Activated gamma-delta T cell treated with anti-CD3 and anti-CD28 coated beads, Interleukin-2, amount 50 U/mL, for 16 hours (primary cell): ENCODE data around the gene ATOH1.

Experiments used
- DNase-seq: peaks from one replicate; pipeline ENCODE4 v3.0.0-alpha.2; 2020; ENCODE audit warnings: low read depth

The ATOH1 gene

DNA sequence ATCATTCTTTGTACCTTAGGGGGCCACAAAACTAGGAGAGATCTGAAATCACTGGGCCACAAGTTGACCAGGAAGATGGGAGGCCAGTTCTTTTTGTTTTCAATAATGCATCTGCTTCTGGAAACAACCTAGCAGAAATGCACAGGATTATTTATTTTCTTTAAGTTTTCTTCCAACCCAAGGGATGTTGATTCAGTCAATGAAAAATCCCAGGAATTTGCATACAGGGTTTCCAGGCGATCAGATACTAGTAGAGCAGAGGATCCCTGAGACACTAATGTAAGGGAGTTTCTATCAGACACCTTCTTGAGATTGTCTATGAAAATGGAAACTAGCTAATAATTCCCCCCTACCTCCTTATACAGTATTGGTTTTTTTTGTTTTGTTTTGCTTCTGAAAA lies 7.4 kb downstream of the ATOH1 start:
- DNase-seq: no peak

DNA sequence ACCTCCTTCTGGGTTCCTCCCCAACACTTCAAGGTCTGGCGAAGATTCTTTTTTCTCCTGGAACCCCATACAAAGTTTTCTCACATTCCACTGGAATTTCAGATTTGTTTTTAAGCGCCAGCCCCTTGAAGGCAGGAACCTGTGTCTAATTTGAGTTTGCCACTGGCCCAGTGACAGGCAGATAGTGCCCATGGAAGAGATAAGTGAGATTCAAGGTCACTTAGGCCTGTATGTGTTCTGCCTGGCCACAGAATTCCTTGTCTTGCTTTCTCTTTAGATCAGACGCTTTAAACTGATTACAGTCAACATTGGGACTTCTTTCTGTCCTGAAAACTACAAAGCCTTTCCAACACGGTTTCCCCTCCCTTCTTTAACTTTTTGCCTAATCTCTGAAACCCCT lies 11.2 kb downstream of the ATOH1 start:
- DNase-seq: no peak

DNA sequence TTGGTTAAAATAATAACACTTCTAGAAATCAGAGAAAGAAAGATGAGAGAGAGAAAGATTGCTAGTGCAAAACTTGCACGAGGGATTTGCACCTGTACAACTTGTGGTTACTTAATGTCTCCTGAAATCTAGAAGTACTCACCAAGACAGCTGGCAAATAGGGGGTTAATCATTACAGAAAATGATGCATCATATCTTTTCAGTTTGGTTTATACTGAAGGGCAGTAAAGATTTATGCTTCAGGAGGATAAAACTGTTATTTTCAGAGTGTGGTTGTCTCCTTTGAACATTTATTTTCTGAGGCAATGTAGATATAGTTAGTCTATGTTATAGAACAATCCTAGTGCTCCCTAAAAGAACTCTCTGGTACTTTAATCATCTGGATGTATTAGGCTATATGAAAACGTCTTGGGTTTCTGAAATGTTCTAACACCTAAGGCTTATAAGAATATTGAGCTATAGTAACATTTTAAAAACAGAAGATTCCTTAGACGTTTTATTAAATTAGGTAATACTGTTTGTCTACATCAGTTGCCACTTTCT lies 13.3 kb downstream of the ATOH1 start:
- no peak for DNase-seq

DNA sequence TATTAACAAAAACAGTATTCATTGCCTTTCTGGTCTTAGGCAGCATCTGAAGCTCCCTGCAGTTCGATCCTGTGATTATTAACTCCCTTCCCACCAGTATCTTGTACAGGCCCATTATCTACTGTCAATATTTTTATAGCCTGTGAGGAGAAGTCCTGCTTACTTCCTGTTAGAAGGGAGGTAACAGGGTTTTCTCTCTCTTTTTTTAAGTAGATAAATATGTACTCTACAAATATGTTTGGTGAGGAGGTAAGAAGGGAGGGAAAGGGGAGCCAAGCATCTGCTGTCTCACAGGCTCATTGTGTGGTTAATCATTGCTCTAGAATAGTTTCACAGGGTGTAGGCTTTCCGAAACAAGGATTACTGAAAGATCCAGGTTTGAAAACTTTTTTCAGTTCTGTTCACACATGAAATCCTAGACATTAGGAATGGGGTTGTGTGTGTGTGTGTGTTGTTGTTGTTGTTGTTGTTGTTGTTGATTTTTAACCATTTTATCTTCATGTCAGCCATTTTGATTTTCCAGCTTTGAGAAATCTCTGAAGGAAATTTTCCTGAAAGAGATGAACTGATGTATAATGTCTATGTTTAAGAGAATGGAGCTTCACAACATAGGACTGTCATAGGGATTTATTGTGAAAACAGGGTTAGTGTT lies 14.2 kb downstream of the ATOH1 start:
- DNase-seq: no peak

DNA sequence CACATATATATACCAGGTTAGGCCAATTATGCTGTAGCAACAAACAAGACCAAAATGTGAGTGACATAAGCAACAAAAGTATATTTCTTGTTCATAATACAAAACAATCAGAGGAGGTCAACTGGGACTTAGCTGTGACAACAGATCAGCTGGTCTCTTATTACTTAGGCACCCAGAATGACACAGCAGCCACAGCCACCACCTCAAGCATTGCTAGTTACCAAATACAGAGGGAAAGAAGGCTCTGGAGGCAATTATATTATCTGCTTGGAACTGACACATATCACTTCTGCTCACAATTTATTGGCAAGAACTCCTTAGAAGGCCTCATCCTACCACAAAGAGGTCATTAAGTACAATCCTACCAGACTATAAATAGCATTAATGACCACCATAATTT lies 15.2 kb downstream of the ATOH1 start:
- no peak for DNase-seq

DNA sequence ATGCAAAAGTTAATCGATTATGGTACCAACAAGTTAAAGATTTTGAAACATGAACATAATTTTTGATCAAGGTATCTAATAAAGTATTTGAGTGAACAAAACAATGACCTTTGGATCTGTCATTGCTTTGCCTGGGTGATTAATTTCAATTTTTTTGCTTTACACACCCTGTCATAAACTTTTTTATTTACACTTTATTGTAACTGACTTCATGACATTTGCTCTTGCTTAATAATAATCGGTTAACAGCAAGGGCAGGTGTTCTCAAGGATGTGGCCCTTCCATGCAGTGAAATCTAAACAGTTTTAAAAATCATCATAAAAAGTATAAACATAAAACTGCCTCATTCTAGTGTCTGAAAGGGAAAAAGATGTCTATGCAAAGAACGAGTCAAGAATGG lies 24.1 kb downstream of the ATOH1 start:
- DNase-seq: no peak

DNA sequence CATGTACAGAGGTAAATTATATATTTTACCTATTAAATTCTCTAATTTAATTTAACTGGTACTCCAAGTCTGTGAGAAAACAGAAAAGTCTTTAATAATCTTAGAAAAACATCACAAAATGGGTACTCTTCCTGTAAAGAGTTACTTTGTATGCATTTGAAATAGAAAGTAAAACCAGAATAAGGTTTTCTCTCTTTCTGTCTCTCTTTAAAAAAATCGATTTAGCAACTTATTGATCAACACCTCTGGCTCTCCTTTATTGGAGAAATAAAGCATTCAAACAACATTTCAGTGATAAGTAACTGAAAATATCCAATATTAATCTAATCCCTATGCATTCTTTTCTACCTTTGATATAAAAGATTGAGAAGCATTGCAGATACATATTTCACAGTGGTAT lies 27.4 kb downstream of the ATOH1 start:
- no peak for DNase-seq

DNA sequence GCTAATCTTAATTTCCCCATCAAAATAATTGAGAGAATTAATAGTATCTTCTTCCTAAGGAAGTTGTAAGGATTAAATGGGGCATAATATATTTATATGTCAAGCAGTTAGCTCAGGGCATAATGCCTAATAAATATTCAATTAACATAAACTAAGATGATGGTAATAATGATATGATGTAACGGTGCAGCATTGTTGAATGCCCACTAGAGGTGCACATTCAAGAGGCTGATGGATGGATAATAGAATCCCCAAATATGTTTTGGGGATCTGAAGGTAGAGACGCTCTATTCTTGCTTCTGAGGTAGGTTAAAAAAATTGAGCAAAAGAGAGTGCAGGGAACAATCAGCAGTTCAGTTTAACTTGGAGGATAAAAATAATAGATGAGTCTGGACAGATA lies 37.1 kb downstream of the ATOH1 start:
- DNase-seq: no peak

DNA sequence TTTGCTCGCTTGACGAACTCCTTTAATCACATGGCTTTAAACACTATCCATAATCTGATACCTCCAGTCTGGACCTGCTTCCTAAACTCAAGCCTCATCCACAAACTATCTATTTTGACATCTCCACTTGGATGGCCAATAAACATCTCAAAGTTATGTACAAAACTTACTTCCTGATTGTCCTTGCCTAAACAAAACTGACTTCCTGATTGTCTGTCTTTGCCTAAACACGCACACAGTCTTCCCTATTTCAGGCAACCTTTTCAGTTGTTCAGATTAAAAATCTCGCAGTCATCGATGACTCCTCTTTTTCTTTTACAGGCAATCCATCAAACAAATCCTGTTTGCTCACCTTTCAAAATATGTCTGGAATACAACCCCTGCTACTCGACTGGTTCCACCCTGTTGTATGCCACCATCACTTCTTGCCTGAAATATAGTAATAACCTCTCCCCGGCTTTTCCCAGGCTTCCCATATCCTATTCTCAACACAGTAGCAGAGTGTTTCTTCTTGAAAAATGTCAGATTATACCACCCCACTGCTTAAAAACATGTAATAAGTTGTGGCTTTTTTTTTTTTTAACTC lies 39.0 kb downstream of the ATOH1 start:
- DNase-seq: no peak

DNA sequence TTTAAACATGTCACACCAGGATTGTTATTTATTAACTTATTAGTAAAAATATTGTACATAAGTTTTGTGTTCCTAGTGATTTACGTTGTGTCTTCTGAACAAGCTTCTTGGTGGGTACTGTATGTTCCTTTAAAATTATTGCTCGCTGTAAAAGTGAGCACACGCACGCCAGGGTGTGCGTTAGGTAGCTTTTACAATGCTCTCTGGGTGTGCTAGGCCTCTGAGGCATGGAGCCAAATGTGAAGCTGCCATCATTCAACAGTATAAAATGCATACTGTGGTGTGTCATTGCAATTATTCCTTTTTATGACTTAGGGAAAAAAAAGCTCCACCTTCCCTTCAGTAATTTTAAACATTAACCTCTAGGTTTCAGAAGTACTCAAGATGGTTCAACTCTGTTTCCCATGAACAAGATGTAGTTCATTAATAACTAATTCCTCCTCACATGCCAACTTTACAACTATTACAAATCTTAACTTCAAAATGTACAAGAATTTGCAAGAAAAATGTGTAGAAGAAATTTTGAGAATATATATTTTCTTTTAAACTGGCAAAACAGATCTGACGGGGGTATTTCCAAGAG lies 42.4 kb downstream of the ATOH1 start:
- no peak for DNase-seq

DNA sequence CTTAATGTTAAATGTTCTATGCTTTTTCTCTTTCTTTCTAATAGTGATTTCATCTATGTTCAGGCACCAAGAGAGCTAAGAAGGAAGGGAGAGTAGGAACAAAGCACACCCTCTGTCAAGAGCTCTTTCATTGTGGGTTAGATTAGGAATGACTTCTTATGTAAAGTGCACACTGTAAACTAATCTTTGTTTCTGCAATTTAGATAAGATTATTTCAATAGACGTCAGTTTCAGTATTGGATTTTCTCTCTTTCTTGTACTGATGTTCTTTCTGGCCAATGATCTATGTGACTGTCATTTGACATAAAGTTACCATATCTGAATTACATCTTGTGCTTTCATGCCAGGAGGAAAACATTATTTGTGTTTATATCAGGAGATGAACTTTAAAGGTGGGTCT lies 48.2 kb downstream of the ATOH1 start:
- no peak for DNase-seq

DNA sequence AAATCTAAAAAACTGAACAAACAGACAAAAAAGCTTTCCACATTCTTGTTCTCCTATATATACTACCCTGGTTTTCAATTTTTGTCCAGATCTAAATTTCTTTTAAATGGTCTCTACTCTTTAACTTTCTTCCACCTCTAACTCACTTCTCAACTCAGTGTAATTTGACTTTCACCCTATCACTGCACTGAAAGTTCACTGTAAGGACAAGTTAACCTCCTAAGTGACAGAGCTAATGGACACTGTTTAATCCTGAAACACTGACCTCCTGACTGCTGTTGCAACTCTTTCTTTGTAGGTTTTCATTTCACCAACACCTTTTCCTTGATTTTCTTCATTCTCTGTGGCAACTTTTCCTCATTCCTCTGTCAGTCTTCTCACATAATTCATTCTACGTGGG lies 50.0 kb downstream of the ATOH1 start:
- DNase-seq: no peak

DNA sequence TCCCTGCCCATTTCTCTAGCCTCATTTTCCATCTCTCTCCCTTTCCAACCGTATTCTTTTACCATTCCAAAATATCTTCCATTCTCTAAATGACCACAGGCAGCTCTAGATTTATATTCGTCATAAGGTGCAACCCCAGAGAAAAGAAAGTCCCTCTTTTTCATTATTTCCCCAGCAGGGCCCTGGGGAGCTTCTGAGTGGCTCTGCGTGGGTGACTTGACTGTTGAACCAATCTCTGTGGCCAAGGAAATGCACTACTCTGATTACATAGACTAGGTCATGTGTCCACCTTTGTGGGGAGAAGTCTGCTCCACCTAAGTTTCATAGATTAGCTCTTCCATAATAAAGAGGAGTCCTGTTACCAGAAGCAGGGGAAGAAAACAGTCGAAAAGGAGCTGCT lies 51.4 kb downstream of the ATOH1 start:
- DNase-seq: no peak
